IMR-90 (cell line): ENCODE measurements around the gene ELAC1. TPM values are rescaled to one million over a fixed set of nuclear protein-coding genes. Genes with fewer than 3 reads are reported as not detected.

Source experiments
- ATAC-seq: fragments of 200-7000 bp; cut with Tn5 transposase; 2 replicates; pipeline ENCODE4 v1.9.1; 2020; ENCODE audit warnings: low read depth, mild to moderate bottlenecking, moderate library complexity
- BruUV-seq: library from RNA; stranded (reverse); fragments of 400-500 nt; replicated peaks from 2 replicates; lab custom pipeline; 2021; lab: Mats Ljungman, UMichigan
- CTCF ChIA-PET: fragments of 300-600 bp; formaldehyde crosslinking; extraction: SDS; loops from one replicate; lab custom pipeline; 2021; ENCODE audit warnings: antibody characterized with exemption; lab: Yijun Ruan, JAX
- POLR2A ChIA-PET: fragments of 300-600 bp; sonication (Branson Sonifier 250); formaldehyde crosslinking; loops from one replicate; lab custom pipeline; 2022; ENCODE audit warnings: antibody characterized with exemption; ENCODE audit not compliant: unreplicated experiment; lab: Charles Lee
- DNase-seq: peaks from one replicate; pipeline ENCODE4 v3.0.0; 2013
- H2AFZ ChIP-seq: replicated peaks from 2 replicates; pipeline ENCODE3; 2013; ENCODE audit warnings: low read length, mild to moderate bottlenecking; ENCODE audit not compliant: poor library complexity
- H2AK5ac ChIP-seq: 2 replicates; pipeline ENCODE4 v1.6.1; 2013; ENCODE audit warnings: low read depth, low read length, inconsistent platforms
- H2AK9ac ChIP-seq: replicated peaks from 2 replicates; pipeline ENCODE3; 2013; ENCODE audit warnings: mild to moderate bottlenecking, low read depth, low read length, moderate library complexity; ENCODE audit not compliant: poor library complexity
- H2BK120ac ChIP-seq: 2 replicates; pipeline ENCODE4 v1.6.1; 2013; ENCODE audit warnings: low read depth, low read length, inconsistent platforms
- H2BK15ac ChIP-seq: 3 replicates; pipeline ENCODE4 v1.6.1; 2013; ENCODE audit warnings: low read depth, low read length, inconsistent platforms
- H2BK20ac ChIP-seq: 2 replicates; pipeline ENCODE4 v1.6.1; 2013; ENCODE audit warnings: low read depth, mild to moderate bottlenecking, inconsistent platforms, low read length, moderate library complexity
- H2BK5ac ChIP-seq: 2 replicates; pipeline ENCODE4 v1.6.1; 2013; ENCODE audit warnings: mild to moderate bottlenecking, low read depth, low read length, inconsistent platforms; ENCODE audit not compliant: poor library complexity, severe bottlenecking
- H3K14ac ChIP-seq: replicated peaks from 2 replicates; pipeline ENCODE4 v1.6.1; 2013; ENCODE audit warnings: low read depth, low read length, inconsistent platforms
- H3K18ac ChIP-seq: 2 replicates; pipeline ENCODE4 v1.6.1; 2013; ENCODE audit warnings: low read depth, low read length, control low read depth
- H3K23ac ChIP-seq: 2 replicates; pipeline ENCODE4 v1.6.1; 2013; ENCODE audit warnings: low read depth, low read length, inconsistent platforms
- H3K27ac ChIP-seq: 2 replicates; pipeline ENCODE4 v1.5.1; 2013; ENCODE audit warnings: mild to moderate bottlenecking, control low read depth, low read length; ENCODE audit not compliant: insufficient read depth
- H3K27me3 ChIP-seq: 2 replicates; pipeline ENCODE4 v1.6.1; 2013; ENCODE audit warnings: low read length; ENCODE audit not compliant: control insufficient read depth, insufficient read depth
- H3K36me3 ChIP-seq: 2 replicates; pipeline ENCODE4 v1.6.1; 2013; ENCODE audit warnings: low read length, mixed read lengths; ENCODE audit not compliant: control insufficient read depth, insufficient read depth
- H3K4ac ChIP-seq: 2 replicates; pipeline ENCODE4 v1.6.1; 2013; ENCODE audit warnings: low read depth, low read length, inconsistent platforms
- H3K4me1 ChIP-seq: 2 replicates; pipeline ENCODE4 v1.6.1; 2013; ENCODE audit warnings: low read length, mixed read lengths; ENCODE audit not compliant: control insufficient read depth, insufficient read depth
- H3K4me2 ChIP-seq: 2 replicates; pipeline ENCODE4 v1.6.1; 2013; ENCODE audit warnings: low read depth, mild to moderate bottlenecking, control low read depth, low read length, moderate library complexity
- H3K4me3 ChIP-seq: 2 replicates; pipeline ENCODE4 v1.5.1; 2013; ENCODE audit warnings: low read depth, mild to moderate bottlenecking, control low read depth, low read length, moderate library complexity; ENCODE audit not compliant: insufficient read depth
- H3K56ac ChIP-seq: 2 replicates; pipeline ENCODE4 v1.6.1; 2013; ENCODE audit warnings: low read length, inconsistent platforms; ENCODE audit not compliant: insufficient read depth; ENCODE audit errors: extremely low read depth
- H3K79me1 ChIP-seq, 2 experiments: 2 replicates each; pipeline ENCODE4 v1.6.1; 2013; ENCODE audit warnings: low read length in 2 of 2, inconsistent platforms in 1 of 2, low read depth in 1 of 2
- H3K9ac ChIP-seq: 2 replicates; pipeline ENCODE4 v1.6.1; 2013; ENCODE audit warnings: low read depth, low read length, control low read depth
- H3K9me1 ChIP-seq: 2 replicates; pipeline ENCODE4 v1.6.1; 2013; ENCODE audit warnings: low read length, inconsistent platforms; ENCODE audit not compliant: insufficient read depth
- H3K9me3 ChIP-seq: 2 replicates; pipeline ENCODE4 v1.6.1; 2013; ENCODE audit warnings: low read length; ENCODE audit not compliant: control insufficient read depth, insufficient read depth
- H4K20me1 ChIP-seq: 2 replicates; pipeline ENCODE4 v1.6.1; 2013; ENCODE audit warnings: low read length, inconsistent platforms; ENCODE audit not compliant: insufficient read depth
- H4K5ac ChIP-seq: 2 replicates; pipeline ENCODE4 v1.6.1; 2013; ENCODE audit warnings: mild to moderate bottlenecking, low read depth, low read length, control low read depth
- H4K8ac ChIP-seq, 2 experiments: 2 replicates each; pipeline ENCODE4 v1.6.1; 2013; ENCODE audit warnings: low read depth in 2 of 2, low read length in 2 of 2, control low read depth in 1 of 2, inconsistent platforms in 1 of 2
- H4K91ac ChIP-seq: 2 replicates; pipeline ENCODE4 v1.6.1; 2013; ENCODE audit warnings: low read depth, low read length, inconsistent platforms; ENCODE audit not compliant: insufficient read depth
- CEBPB ChIP-seq: IDR thresholded peaks from 2 replicates; pipeline ENCODE4 v1.6.1; 2012; ENCODE audit warnings: low read depth, low read length, improper control_type of control experiment
- CTCF ChIP-seq: conservative IDR thresholded peaks from 2 replicates; pipeline ENCODE4 v1.5.1; 2012; ENCODE audit warnings: mild to moderate bottlenecking, low read depth, low read length, improper control_type of control experiment
- MAFK ChIP-seq: IDR thresholded peaks from 2 replicates; pipeline ENCODE4 v1.6.1; 2012; ENCODE audit warnings: low read depth, low read length, improper control_type of control experiment
- WGBS, 2 experiments: methylation state at CpG; one replicate each; pipeline versions ENCODE4 v1.1.5 to v1.1.7; 2013; ENCODE audit warnings: missing lambda C conversion rate in 2 of 2; ENCODE audit not compliant: insufficient read length in 1 of 2; ENCODE audit errors: extremely low coverage in 2 of 2; 5-methylcytosine and 5-hydroxymethylcytosine counted together
- dilution Hi-C: fragments of 300-500 bp; cut with HindIII; formaldehyde crosslinking; loops from one replicate; pipeline ENCODE4 v1.14.3; 2018; ENCODE audit warnings: low sequenced_read_pairs; ENCODE audit not compliant: unreplicated experiment
- in situ Hi-C: fragments of 300-500 bp; cut with MboI; formaldehyde crosslinking; loops from 3 replicates; pipeline ENCODE4 v1.14.3; 2019; ENCODE audit warnings: low sequenced_read_pairs, inconsistent platforms, mixed read lengths
- intact Hi-C: fragments of 100-400 bp; cut with micrococcal nuclease; formaldehyde crosslinking; loops from 2 replicates; pipeline ENCODE4 v1.10.0; 2022
- polyA plus RNA-seq, 3 experiments: library from polyadenylated mRNA; depleted of rRNA; stranded (reverse); fragments of >200 nt; gene quantifications; 2 replicates each; pipeline ENCODE4 v1.2.3, GENCODE V29; 2012; ENCODE audit warnings: low replicate concordance in 1 of 3
- total RNA-seq: library from RNA; depleted of rRNA; stranded (reverse); fragments of >200 nt; gene quantifications from 2 replicates; pipeline ENCODE4 v1.2.3, GENCODE V29; 2012

ELAC1 gene
- total and polyA plus RNA-seq, 2 of the 4 experiments (the other 2 are of a cell fraction), result 5.2 to 8.4 TPM

GRCh38 chr18:51013259-51013658, 45.4 kb downstream of the ELAC1 start:
- Histone ChIP-seq H4K8ac (no peak overlapping the region), H4K91ac (no peak overlapping the region), H3K4ac (no peak overlapping the region), H4K5ac (no peak overlapping the region), H3K4me3 (no peak overlapping the region), H3K79me1 (no peaks in the 10 kb centered on the region), H2BK20ac (no peak overlapping the region), H3K27ac (no peak overlapping the region), H2AFZ (no peak overlapping the region), H2AK9ac (no peak overlapping the region), H4K20me1 (no peaks in the 10 kb centered on the region), H2AK5ac (no peak overlapping the region), H3K36me3 (no peaks in the 10 kb centered on the region), H3K9ac (no peak overlapping the region), H3K18ac (no peak overlapping the region), H2BK15ac (no peak overlapping the region), H3K9me3 (no peaks in the 10 kb centered on the region), H3K23ac (no peak overlapping the region), H2BK5ac (no peak overlapping the region), H3K4me1 (no peaks in the 10 kb centered on the region), H3K27me3 (no peaks in the 10 kb centered on the region), H3K14ac (no peak overlapping the region), H3K56ac (no peak overlapping the region), H2BK120ac (no peak overlapping the region), H3K9me1 (no peaks in the 10 kb centered on the region), H3K4me2 (no peak overlapping the region)
- CTCF ChIA-PET, result no interaction called here
- ATAC-seq (no peak), DNase-seq (no peak)
- POLR2A ChIA-PET, result no interaction called here
- in situ Hi-C loops, result no loop called here
- no CpG with 5 or more reads among the region's 3 CpGs for WGBS, 2 experiments
- dilution Hi-C loops, result no loop called here
- no peak for TF ChIP-seq MAFK
- no peak for TF ChIP-seq CEBPB
- no peak for TF ChIP-seq CTCF
- intact Hi-C loops, result no loop called here
- BruUV-seq, result no TSS peak
